OCI-LY1 (cell line): ENCODE data around the gene PDE4D.

Source experiments
- H2AFZ ChIP-seq: fragments of 200-600 bp; sonication (generic), shearing (Covaris generic); 2 replicates; pipeline ENCODE4 v1.6.0; 2014; ENCODE audit warnings: antibody characterized with exemption, mild to moderate bottlenecking, low read length
- H3F3A ChIP-seq: fragments of 200-600 bp; sonication (generic), shearing (Covaris generic); 2 replicates; pipeline ENCODE4 v1.6.0; 2014; ENCODE audit warnings: mild to moderate bottlenecking, antibody characterized with exemption, low read length, moderate library complexity; ENCODE audit not compliant: insufficient read depth
- H3K27ac ChIP-seq: fragments of 200-600 bp; sonication (generic); 2 replicates; pipeline ENCODE4 v1.5.1; 2014; ENCODE audit warnings: low read length, mixed run types, mild to moderate bottlenecking, low read depth; ENCODE audit not compliant: poor library complexity, severe bottlenecking
- H3K27me3 ChIP-seq: fragments of 200-600 bp; sonication (generic); 2 replicates; pipeline ENCODE4 v1.6.0; 2014; ENCODE audit warnings: antibody characterized with exemption, mild to moderate bottlenecking, low read length, moderate library complexity; ENCODE audit not compliant: insufficient read depth
- H3K36me3 ChIP-seq: fragments of 200-600 bp; sonication (generic); 2 replicates; pipeline ENCODE4 v1.6.1; 2014; ENCODE audit warnings: mild to moderate bottlenecking, antibody characterized with exemption, low read length, moderate library complexity, mixed read lengths; ENCODE audit not compliant: insufficient read depth
- H3K4me1 ChIP-seq: fragments of 200-600 bp; sonication (generic); 2 replicates; pipeline ENCODE4 v1.5.1; 2014; ENCODE audit warnings: mild to moderate bottlenecking, low read length, moderate library complexity; ENCODE audit not compliant: insufficient read depth, severe bottlenecking
- H3K4me2 ChIP-seq: fragments of 200-600 bp; sonication (generic), shearing (Covaris generic); 2 replicates; pipeline ENCODE4 v1.6.1; 2014; ENCODE audit warnings: low read length
- H3K4me3 ChIP-seq: fragments of 200-600 bp; sonication (generic); 2 replicates; pipeline ENCODE4 v1.5.1; 2014; ENCODE audit warnings: low read length, low read depth, mild to moderate bottlenecking, mixed read lengths; ENCODE audit not compliant: poor library complexity, severe bottlenecking
- H3K79me2 ChIP-seq: fragments of 200-600 bp; shearing (Covaris generic); 2 replicates; pipeline ENCODE4 v1.6.1; 2016; ENCODE audit warnings: mixed run types, low read length, mixed read lengths; ENCODE audit not compliant: insufficient read depth
- H3K9ac ChIP-seq: fragments of 200-600 bp; sonication (generic), shearing (Covaris generic); 2 replicates; pipeline ENCODE4 v1.6.1; 2014; ENCODE audit warnings: mild to moderate bottlenecking, low read length, mixed read lengths
- H3K9me2 ChIP-seq: fragments of 200-600 bp; sonication (generic), shearing (Covaris generic); 2 replicates; pipeline ENCODE4 v1.6.1; 2014; ENCODE audit warnings: low read depth, mild to moderate bottlenecking, low read length, mixed read lengths
- H3K9me3 ChIP-seq: fragments of 200-600 bp; shearing (Covaris generic); 2 replicates; pipeline ENCODE4 v1.6.1; 2014; ENCODE audit warnings: low read length, mixed read lengths
- H4K20me1 ChIP-seq: fragments of 200-600 bp; sonication (generic), shearing (Covaris generic); 2 replicates; pipeline ENCODE4 v1.6.0; 2016; ENCODE audit warnings: mild to moderate bottlenecking, low read length; ENCODE audit not compliant: insufficient read depth
- EZH2 ChIP-seq: fragments of 200-600 bp; sonication (generic), shearing (Covaris generic); IDR thresholded peaks from 2 replicates; pipeline ENCODE4 v1.8.0; 2017; ENCODE audit warnings: borderline replicate concordance, mixed run types, mild to moderate bottlenecking, antibody characterized with exemption, low read length, moderate library complexity, mixed read lengths
- TF ChIP-seq, protein P1 (sequence below): fragments of 200-600 bp; sonication (generic), shearing (Covaris generic); IDR thresholded peaks from 2 replicates; pipeline ENCODE4 v1.5.1; 2017; ENCODE audit warnings: mild to moderate bottlenecking, antibody characterized with exemption, low read length, moderate library complexity, mixed read lengths

Gene PDE4D

GRCh38 chr5:59593439-59594007 lies 300.0 kb downstream of the PDE4D start:
- H3K27ac ChIP-seq = no peak overlapping the region
- no peaks in the 10 kb centered on the region for H3K4me1 ChIP-seq
- H3F3A ChIP-seq = no peaks in the 10 kb centered on the region
- H3K9me2 ChIP-seq = no peaks in the 10 kb centered on the region
- no peaks in the 10 kb centered on the region for H3K79me2 ChIP-seq
- no peaks in the 10 kb centered on the region for H3K9me3 ChIP-seq
- H3K9ac ChIP-seq = no peak overlapping the region
- no peak overlapping the region for H3K4me2 ChIP-seq
- H3K4me3 ChIP-seq = no peak overlapping the region
- TF ChIP-seq EZH2 = no peak
- TF ChIP-seq, protein P1, sequence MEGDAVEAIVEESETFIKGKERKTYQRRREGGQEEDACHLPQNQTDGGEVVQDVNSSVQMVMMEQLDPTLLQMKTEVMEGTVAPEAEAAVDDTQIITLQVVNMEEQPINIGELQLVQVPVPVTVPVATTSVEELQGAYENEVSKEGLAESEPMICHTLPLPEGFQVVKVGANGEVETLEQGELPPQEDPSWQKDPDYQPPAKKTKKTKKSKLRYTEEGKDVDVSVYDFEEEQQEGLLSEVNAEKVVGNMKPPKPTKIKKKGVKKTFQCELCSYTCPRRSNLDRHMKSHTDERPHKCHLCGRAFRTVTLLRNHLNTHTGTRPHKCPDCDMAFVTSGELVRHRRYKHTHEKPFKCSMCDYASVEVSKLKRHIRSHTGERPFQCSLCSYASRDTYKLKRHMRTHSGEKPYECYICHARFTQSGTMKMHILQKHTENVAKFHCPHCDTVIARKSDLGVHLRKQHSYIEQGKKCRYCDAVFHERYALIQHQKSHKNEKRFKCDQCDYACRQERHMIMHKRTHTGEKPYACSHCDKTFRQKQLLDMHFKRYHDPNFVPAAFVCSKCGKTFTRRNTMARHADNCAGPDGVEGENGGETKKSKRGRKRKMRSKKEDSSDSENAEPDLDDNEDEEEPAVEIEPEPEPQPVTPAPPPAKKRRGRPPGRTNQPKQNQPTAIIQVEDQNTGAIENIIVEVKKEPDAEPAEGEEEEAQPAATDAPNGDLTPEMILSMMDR = no peak
- H4K20me1 ChIP-seq = no peaks in the 10 kb centered on the region
- H3K36me3 ChIP-seq = no peaks in the 10 kb centered on the region
- no peak overlapping the region for H2AFZ ChIP-seq
- no peaks in the 10 kb centered on the region for H3K27me3 ChIP-seq

- Histone ChIP-seq H3K27ac (no peak overlapping the region), H3K36me3 (no peaks in the 10 kb centered on the region), H2AFZ (no peak overlapping the region)
Observed at GRCh38 chr5:59592101-59592500, 301.4 kb downstream of the PDE4D start.

GRCh38 chr5:59591162-59591561 lies 302.4 kb downstream of the PDE4D start:
- no peaks in the 10 kb centered on the region for H3K9me3 ChIP-seq
- H3F3A ChIP-seq = no peaks in the 10 kb centered on the region
- H3K27me3 ChIP-seq = no peaks in the 10 kb centered on the region
- no peaks in the 10 kb centered on the region for H3K36me3 ChIP-seq
- TF ChIP-seq, protein P1 = no peak
- no peak for TF ChIP-seq EZH2
- H4K20me1 ChIP-seq = no peaks in the 10 kb centered on the region
- H3K79me2 ChIP-seq = no peaks in the 10 kb centered on the region
- no peak overlapping the region for H2AFZ ChIP-seq
- H3K4me1 ChIP-seq = no peaks in the 10 kb centered on the region
- no peak overlapping the region for H3K27ac ChIP-seq
- H3K4me2 ChIP-seq = no peak overlapping the region
- H3K4me3 ChIP-seq = no peak overlapping the region
- no peak overlapping the region for H3K9ac ChIP-seq
- H3K9me2 ChIP-seq = no peaks in the 10 kb centered on the region

More at GRCh38 chr5:59592101-59592500, 301.4 kb downstream of the PDE4D start:
- H3K4me3 ChIP-seq = no peak overlapping the region
- no peaks in the 10 kb centered on the region for H3K9me3 ChIP-seq
- H4K20me1 ChIP-seq = no peaks in the 10 kb centered on the region
- H3F3A ChIP-seq = no peaks in the 10 kb centered on the region
- H3K79me2 ChIP-seq = no peaks in the 10 kb centered on the region
- H3K9me2 ChIP-seq = no peaks in the 10 kb centered on the region
- no peak overlapping the region for H3K9ac ChIP-seq
- no peak for TF ChIP-seq EZH2
- TF ChIP-seq, protein P1 = no peak
- H3K4me1 ChIP-seq = no peaks in the 10 kb centered on the region
- H3K27me3 ChIP-seq = no peaks in the 10 kb centered on the region
- H3K4me2 ChIP-seq = no peak overlapping the region
